GM13977 (cell line): ENCODE measurements around the gene SETX.

ENCODE experiments used
- DNase-seq: peaks from one replicate; pipeline ENCODE4 v3.0.0; 2012; ENCODE audit warnings: low spot score
- in situ Hi-C: fragments of 300-500 bp; cut with MboI; formaldehyde crosslinking; loops from one replicate; pipeline ENCODE4 v1.12.0; 2022; ENCODE audit warnings: low sequenced_read_pairs, low pct_unique_long_range_greater_than_20kb, mixed read lengths, inconsistent platforms; ENCODE audit not compliant: unreplicated experiment
- TF ChIP-seq, protein P1 (sequence below): IDR thresholded peaks from 2 replicates; pipeline ENCODE4 v1.5.1; 2012; ENCODE audit warnings: mild to moderate bottlenecking, control low read depth; ENCODE audit not compliant: insufficient read depth; ENCODE audit errors: extremely low read depth, missing control alignments

SETX gene

DNA sequence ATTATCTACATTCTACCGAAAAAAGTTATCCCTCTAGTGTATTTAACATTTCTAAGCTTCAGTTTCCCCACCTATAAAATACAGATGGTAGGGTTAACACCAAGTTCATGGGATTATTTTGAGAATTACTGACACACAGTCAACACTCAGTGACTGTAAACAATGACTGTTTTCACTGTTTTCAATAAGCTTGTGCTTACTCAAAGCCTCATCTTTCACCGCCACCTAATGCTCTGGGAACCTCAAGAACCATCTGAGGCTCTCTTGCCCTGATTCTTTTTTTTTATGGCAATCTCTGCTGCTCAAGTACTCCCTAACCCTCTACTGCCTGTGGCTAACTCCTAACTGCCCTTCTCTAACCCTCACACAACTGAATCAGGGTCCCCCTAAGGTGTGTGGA lies 59.6 kb downstream of the SETX start:
- in situ Hi-C loops: no loop called here
- TF ChIP-seq, protein P1, sequence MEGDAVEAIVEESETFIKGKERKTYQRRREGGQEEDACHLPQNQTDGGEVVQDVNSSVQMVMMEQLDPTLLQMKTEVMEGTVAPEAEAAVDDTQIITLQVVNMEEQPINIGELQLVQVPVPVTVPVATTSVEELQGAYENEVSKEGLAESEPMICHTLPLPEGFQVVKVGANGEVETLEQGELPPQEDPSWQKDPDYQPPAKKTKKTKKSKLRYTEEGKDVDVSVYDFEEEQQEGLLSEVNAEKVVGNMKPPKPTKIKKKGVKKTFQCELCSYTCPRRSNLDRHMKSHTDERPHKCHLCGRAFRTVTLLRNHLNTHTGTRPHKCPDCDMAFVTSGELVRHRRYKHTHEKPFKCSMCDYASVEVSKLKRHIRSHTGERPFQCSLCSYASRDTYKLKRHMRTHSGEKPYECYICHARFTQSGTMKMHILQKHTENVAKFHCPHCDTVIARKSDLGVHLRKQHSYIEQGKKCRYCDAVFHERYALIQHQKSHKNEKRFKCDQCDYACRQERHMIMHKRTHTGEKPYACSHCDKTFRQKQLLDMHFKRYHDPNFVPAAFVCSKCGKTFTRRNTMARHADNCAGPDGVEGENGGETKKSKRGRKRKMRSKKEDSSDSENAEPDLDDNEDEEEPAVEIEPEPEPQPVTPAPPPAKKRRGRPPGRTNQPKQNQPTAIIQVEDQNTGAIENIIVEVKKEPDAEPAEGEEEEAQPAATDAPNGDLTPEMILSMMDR: no peak
- no peak for DNase-seq

DNA sequence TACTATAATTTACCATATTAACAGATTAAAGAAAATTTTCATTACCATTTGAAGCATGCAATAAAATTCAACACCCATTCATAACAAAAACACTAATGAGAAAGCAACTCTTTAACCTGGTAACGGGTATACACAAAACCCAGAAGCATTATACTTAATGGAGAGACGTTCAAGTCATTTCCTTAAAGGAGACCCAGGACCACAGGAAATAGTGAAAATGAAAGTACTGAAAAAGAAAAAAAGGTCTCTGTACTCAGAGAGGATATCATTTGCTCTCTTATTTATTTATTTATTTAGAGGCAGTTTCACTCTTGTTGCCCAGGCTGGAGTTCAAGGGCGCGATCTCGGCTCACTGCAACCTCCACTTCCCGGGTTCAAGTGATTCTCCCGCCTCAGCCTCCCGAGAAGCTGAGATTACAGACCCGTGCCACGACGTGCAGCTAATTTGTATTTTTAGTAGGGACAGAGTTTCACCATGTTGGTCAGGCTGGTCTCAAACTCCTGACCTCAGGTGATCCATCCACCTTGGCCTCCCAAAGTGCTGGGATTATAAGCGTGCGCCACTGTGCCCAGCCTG lies 61.6 kb downstream of the SETX start:
- DNase-seq: no peak
- in situ Hi-C loops: no loop called here
- TF ChIP-seq, protein P1: no peak

DNA sequence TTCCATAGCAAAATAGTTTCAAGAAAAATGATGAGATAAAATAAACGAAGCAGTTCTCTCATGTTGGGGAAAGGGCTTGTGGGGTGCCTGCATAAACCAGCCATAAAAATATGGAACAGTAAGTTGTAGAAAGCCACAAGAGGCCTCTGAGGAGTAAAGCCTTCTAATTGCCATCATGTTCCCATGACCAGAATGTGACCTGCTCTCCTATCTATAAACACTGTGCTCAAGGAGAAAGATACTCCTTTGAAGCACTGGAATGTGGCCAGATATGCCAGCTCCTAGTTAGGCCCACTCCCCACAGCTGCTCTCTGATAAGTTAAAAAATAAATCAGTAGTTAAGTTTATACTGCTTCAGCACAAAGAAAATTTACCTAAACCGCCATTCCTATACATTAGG lies 65.8 kb downstream of the SETX start:
- in situ Hi-C loops: no loop called here
- DNase-seq: no peak
- TF ChIP-seq, protein P1: no peak

DNA sequence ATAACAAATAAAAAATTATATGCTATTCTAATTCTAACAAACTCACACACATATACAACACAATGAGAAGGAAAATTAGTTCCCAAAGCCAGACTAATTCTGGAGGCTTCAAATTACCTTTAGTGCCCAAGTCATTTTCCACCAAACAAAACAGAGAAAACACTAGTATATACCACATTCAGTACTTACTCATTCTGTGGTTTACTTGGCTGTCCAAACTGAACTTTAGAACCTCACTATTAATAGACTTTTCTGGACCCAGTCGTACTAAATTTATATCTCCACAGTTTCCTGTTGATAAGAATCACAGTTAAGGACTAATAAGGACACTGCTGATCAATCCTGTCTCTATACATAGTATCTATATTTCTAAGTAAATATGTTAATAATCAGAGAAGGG lies 66.4 kb downstream of the SETX start:
- TF ChIP-seq, protein P1: no peak
- no peak for DNase-seq

DNA sequence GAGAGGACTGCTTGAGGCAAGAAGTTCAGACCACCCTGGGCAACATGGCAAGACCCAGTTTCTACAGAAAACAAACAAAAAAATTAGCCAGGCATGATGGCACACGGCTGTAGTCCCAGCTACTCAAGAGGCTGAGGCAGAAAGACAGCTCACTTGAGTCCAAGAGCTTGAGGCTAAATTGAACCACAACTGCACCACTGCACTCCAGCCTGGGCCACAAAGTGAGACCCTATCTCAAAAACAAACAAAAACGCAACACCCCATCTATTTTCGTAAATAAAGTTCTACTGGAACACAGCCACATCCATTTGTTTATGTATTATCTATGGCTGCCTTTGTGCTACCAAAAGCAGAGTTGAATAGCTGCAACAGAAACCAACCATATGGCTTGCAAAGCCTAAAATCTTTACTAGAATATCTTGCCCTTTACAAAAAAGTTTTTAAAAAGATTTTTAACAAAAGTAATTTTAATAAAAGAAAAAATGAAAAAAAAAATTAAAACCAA lies 67.5 kb downstream of the SETX start:
- in situ Hi-C loops: no loop called here
- TF ChIP-seq, protein P1: no peak
- DNase-seq: no peak

More for the DNA sequence above, 66.4 kb downstream of the SETX start:
- in situ Hi-C loops: no loop called here

DNA sequence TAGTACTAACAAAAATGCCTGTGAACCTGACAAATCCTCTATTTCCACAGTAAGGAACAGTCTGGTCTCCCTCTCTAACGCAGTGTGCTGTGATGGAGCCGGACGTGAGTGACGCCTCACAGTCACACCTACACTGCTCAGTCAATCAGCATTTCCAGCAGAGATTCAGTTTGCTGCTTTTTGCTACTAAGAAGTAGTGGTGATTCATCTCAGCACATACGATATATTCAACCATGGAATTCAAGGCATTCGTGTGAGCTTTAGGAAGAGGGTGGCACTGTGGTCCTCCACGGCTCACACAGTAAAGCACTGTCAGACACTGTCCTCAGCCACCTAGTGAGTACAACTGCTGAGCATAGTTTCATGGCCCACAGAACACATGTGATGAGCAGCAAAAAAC lies 70.9 kb downstream of the SETX start:
- TF ChIP-seq, protein P1: no peak
- in situ Hi-C loops: no loop called here
- DNase-seq: no peak
